ENCODE data around the gene ZNF618.

Gene ZNF618

GRCh38 chr9:114078021-114078780 is 202.1 kb downstream of the ZNF618 start, which contains the start of gene AMBP:
AMBP (minus strand) TSS chr9:114078300; CDS start chr9:114078209, 91 bp downstream.
- no peaks in the 10 kb centered on the region for H3K36me3 ChIP-seq (ENCODE audit: insufficient read depth, low read length)
- no peaks in the 10 kb centered on the region for H4K20me1 ChIP-seq (ENCODE audit: insufficient read depth, low read length)
- H3K9me3 ChIP-seq (ENCODE audit: insufficient read depth, low read length, severe bottlenecking): no peaks in the 10 kb centered on the region
- no peak within 1 kb of the TSS for H3K4me2 ChIP-seq (ENCODE audit: insufficient read depth, low read length)
- no peak within 1 kb of the TSS for H2AFZ ChIP-seq (ENCODE audit: low read depth, low read length)
- no peak within 1 kb of the TSS for H3K4me3 ChIP-seq (ENCODE audit: low read depth in 1 of 2, low read length in 2 of 2)
- TF ChIP-seq EZH2 (IDR thresholded peaks at IDR 0.05; ENCODE audit: borderline replicate concordance, low read depth, low read length, severe bottlenecking): no peak
- TF ChIP-seq CTCF (IDR thresholded peaks at IDR 0.05; ENCODE audit: borderline replicate concordance, extremely low read depth, low read length, poor library complexity, severe bottlenecking): no peak
- H3K79me2 ChIP-seq (ENCODE audit: insufficient read depth, low read length): no peaks in the 10 kb centered on the region
- H3K27me3 ChIP-seq (ENCODE audit: insufficient read depth, low read length, poor library complexity): no peaks in the 10 kb centered on the region
- no peaks in the 10 kb centered on the region for H3K4me1 ChIP-seq (ENCODE audit: insufficient read depth, low read length)
- DNase-seq: no peak
- no peak for ATAC-seq (ENCODE audit: insufficient read depth, low read depth)
- no peak within 1 kb of the TSS for H3K9ac ChIP-seq (ENCODE audit: low read depth, low read length)
- H3K27ac ChIP-seq (ENCODE audit: low read length): no peak within 1 kb of the TSS

GRCh38 chr9:114078781-114079156 is 202.7 kb downstream of the ZNF618 start:
- no peaks in the 10 kb centered on the region for H3K79me2 ChIP-seq (ENCODE audit: insufficient read depth, low read length)
- ATAC-seq (ENCODE audit: insufficient read depth, low read depth) (no peak), DNase-seq (no peak)
- TF ChIP-seq EZH2 (IDR thresholded peaks at IDR 0.05; ENCODE audit: borderline replicate concordance, low read depth, low read length, severe bottlenecking) (no peak), CTCF (IDR thresholded peaks at IDR 0.05; ENCODE audit: borderline replicate concordance, extremely low read depth, low read length, poor library complexity, severe bottlenecking) (no peak)
- no peaks in the 10 kb centered on the region for H3K9me3 ChIP-seq (ENCODE audit: insufficient read depth, low read length, severe bottlenecking)
- H3K27me3 ChIP-seq (ENCODE audit: insufficient read depth, low read length, poor library complexity): peaks cover under 1% of the 10 kb centered on the region
- H4K20me1 ChIP-seq (ENCODE audit: insufficient read depth, low read length): no peaks in the 10 kb centered on the region
- no peak overlapping the region for H2AFZ ChIP-seq (ENCODE audit: low read depth, low read length)
- no peak overlapping the region for H3K9ac ChIP-seq (ENCODE audit: low read depth, low read length)
- H3K36me3 ChIP-seq (ENCODE audit: insufficient read depth, low read length): no peaks in the 10 kb centered on the region
- no peak overlapping the region for H3K4me2 ChIP-seq (ENCODE audit: insufficient read depth, low read length)
- H3K27ac ChIP-seq (ENCODE audit: low read length): no peak overlapping the region
- H3K4me3 ChIP-seq (ENCODE audit: low read depth in 1 of 2, low read length in 2 of 2): no peak overlapping the region
- H3K4me1 ChIP-seq (ENCODE audit: insufficient read depth, low read length): no peaks in the 10 kb centered on the region

GRCh38 chr9:114080195-114080772 is 204.2 kb downstream of the ZNF618 start:
- no peak overlapping the region for H2AFZ ChIP-seq (ENCODE audit: low read depth, low read length)
- no peaks in the 10 kb centered on the region for H3K4me1 ChIP-seq (ENCODE audit: insufficient read depth, low read length)
- no peaks in the 10 kb centered on the region for H3K36me3 ChIP-seq (ENCODE audit: insufficient read depth, low read length)
- no peaks in the 10 kb centered on the region for H3K9me3 ChIP-seq (ENCODE audit: insufficient read depth, low read length, severe bottlenecking)
- TF ChIP-seq CTCF (IDR thresholded peaks at IDR 0.05; ENCODE audit: borderline replicate concordance, extremely low read depth, low read length, poor library complexity, severe bottlenecking): no peak
- H3K27me3 ChIP-seq (ENCODE audit: insufficient read depth, low read length, poor library complexity): peaks cover 10% of the 10 kb centered on the region
- H4K20me1 ChIP-seq (ENCODE audit: insufficient read depth, low read length): no peaks in the 10 kb centered on the region
- no peak overlapping the region for H3K27ac ChIP-seq (ENCODE audit: low read length)
- H3K4me3 ChIP-seq (ENCODE audit: low read depth in 1 of 2, low read length in 2 of 2): no peak overlapping the region
- no peaks in the 10 kb centered on the region for H3K79me2 ChIP-seq (ENCODE audit: insufficient read depth, low read length)
- no peak for DNase-seq
- ATAC-seq (ENCODE audit: insufficient read depth, low read depth): no peak
- H3K9ac ChIP-seq (ENCODE audit: low read depth, low read length): no peak overlapping the region
- no peak overlapping the region for H3K4me2 ChIP-seq (ENCODE audit: insufficient read depth, low read length)
